ENCODE results near the gene GPALPP1.
A peak's percentile ranks its signal among the peaks of the same experiment; 100 is the strongest.
"Not testable (repeated sequence)": the region's sequence is repeated elsewhere in the genome, so short reads cannot be mapped to it uniquely, and the experiment has no call there.

Gene GPALPP1

DNA sequence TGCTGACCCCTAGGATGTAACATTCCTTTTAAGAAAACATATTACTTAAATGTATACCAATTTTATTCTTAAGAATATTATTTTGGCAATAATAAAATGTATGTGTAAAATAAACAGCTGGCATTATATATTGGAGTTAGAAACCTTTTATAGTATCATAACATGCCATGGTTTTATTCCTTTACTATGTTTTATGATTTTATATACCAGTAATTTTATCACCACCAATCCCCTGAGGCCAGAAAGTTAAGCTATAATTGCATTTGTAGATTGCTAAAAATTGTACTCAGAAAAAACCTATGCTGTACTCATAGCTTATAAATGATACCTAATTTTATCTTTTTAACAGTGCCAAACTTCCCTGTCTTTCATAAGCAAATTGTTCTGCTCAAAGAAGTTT, 17.9 kb downstream of the GPALPP1 start:
- no peak for DNase-seq (ENCODE audit: low read depth)

DNA sequence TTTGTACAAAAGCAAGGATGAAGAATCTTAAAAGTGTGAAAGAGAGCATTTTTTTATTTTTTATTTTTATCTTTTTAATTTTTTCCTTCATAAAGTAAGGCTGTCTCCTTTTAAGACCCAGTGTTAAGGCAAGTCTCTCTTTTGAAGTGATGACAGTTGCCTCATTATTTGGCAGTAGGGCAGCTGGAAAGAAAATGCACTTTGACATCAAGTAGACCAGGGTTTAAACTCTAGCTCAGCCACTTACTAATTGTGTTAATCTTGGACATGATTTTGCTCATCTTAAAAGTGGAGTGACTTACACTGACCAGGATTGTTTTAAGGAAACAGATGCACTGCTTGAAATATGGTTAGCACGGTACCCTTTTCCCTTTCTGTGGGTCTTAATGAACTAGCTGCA, 18.5 kb downstream of the GPALPP1 start:
- no peak for DNase-seq (ENCODE audit: low read depth)

DNA sequence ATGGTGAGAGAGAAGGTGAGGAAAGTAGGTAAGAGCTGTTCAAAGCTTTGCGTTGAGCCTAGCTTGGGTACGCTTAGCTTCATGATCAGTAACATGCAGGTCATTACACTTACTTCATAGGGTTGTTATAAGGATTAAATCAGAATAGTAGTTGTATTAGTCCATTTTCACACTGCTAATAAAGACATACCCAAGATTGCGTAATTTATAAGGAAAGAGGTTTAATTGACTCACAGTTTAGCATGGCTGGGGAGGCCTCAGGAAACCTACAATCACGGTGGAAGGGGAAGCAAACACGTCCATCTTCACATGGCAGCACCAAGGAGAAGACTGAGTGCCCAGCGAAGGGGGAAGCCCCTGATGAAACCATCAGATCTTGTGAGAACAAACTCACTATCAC, 21.9 kb downstream of the GPALPP1 start:
- DNase-seq (ENCODE audit: low read depth): no peak

DNA sequence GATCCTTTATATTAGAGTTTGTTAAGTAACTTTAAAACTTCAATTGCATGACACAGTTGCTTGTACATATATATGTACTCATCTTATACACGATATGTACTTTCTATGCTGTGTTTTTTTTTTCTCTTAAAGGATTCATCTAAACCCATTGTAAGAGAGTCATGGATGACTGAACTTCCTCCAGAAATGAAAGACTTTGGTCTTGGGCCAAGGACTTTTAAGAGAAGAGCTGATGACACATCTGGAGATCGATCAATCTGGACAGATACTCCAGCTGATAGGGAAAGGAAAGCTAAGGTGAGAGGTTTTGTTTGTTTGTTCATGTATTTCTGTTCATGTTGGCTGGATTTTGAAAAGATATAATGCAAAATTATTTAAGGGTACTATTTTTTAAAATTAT, 26.0 kb downstream of the GPALPP1 start:
- DNase-seq (ENCODE audit: low read depth): no peak

DNA sequence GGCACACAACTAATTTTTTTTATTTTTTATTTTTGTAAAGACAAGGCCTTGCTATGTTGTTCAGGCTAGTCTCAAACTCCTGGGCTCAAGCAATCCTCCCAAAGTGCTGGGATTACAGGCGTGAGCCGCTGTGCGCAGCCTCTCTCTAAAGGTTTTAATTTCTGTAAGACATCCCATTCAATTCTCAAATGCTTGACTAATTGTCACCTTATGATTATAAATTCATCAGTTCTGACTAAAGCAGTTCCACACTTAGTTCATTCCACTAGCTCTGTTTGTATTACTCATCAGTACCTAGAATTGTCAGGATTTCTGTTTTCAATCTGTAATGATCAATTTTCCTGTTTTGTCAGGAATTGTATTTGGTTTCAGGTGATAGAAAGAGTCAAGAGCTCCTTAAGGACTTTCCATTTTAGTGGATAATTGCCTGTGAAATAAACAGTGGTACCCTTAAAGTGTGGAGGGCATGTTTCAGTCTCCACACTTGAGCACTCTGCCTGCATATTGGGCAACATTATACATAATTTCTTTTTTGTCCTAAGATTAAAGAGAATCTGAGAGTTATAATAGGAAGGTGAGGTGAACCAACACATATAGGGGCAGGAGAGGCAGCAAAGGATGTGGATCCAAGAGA, 27.6 kb downstream of the GPALPP1 start:
- no peak for DNase-seq (ENCODE audit: low read depth)

DNA sequence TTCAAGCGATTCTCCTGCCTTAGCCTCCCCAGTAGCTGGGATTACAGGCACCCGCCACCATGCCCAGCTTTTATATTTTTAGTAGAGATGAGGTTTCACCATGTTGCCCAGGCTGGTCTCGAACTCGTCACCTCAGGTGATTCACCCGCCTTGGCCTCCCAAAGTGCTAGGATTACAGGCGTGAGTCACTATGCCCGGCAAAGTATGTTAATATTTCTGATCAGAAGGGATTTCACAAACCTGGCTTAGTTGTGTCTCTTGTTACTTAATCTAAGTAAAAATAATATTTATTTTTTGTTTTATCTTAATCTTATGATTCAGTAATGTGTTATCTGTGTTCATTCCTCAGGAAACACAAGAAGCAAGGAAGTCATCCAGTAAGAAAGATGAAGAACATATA, 30.6 kb downstream of the GPALPP1 start:
- not testable (repeated sequence) for DNase-seq (ENCODE audit: low read depth)

DNA sequence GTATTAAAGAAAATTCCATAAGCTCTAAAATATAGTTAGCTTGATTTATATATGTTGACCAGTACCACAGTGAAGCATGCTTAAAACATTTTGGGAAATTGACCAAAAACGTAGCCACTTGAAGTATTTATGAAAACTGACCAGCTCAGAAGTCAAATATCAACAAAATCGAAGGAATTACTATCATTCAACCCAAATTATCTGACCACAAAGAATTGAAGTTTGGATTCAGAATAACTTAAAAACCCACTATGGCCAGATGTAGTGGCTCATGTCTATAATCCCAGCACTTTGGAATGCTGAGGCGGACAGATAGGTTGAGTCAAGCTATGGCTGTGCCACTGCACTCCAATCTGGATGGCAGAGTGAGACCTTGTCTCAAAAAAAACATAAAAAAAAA, 31.9 kb downstream of the GPALPP1 start:
- DNase-seq (ENCODE audit: low read depth): no peak

DNA sequence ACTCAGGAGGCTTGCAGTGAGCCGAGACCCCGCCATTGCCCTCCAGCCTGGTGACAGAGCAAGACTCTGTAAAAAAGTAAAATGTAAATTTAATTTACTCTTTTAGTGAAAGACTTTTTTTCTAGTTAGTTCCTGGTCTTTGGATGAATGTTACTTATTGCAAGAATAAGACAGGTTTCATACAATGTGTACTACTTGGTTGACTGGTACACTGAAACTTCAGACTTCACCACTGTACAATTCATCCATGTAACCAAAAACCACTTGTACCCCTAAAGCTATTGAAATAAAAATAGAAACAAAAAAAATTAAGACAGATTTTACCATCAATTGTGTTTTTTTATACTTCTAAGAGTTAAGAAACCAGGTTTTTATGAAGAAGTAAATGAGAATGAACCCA, 35.5 kb downstream of the GPALPP1 start:
- DNase-seq (ENCODE audit: low read depth): no peak

DNA sequence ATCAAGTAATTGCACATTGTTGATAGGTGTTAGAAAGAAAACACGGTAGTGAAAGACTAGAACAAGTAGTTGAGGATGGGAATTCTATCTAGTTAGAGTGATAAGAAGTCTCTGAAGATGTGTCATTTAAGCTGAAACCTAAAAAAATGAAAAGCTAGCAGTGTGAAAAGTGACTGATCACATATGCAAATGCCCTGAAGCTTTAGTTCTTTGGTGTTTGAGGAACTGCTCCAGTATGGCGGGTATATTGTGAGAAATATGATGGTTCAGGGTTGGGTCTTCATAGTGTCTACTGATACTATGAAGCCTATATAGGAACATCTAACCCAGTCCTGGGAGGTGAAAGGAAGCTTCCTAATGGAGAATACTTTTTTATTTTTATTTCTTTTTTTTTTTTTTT, 45.0 kb downstream of the GPALPP1 start:
- DNase-seq (ENCODE audit: low read depth): no peak

DNA sequence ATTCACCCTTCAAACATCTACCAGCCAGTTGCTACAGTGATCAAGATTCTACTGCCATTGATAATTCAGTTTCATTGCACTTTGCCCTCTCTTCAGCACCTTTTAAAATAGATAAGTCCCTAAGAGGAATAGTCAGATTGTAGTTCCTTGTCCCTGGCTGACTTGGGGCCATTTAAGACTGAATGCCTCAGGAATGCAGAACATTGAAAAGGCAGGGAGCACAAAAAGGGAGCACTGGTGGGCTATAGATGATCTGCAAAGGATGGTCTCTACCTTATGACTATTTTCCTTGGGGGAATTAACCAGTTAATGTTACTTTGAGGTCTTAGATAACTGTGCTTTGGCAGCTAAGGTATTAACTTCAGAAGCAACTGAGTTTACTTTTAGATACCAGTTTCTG, 46.9 kb downstream of the GPALPP1 start:
- no peak for DNase-seq (ENCODE audit: low read depth)

DNA sequence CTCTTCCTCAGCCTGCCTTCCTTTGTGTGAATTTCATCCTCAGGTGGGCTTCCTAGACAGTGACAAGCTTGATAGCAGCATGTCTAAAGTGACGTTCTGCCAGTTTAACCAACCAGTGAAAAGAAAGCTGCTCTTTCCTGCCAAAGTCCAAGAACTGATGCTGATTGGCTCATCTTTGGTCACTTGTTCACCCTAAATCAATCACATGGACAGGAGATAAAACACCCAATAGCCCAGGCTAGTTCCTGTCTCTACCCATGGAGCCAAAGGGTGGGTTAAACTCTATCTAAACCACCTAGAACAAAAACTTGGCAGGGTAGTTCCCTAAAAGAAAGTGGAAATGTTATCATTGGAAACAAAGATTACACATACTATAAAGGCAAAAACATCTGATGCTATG, 50.8 kb downstream of the GPALPP1 start:
- no peak for DNase-seq (ENCODE audit: low read depth)

DNA sequence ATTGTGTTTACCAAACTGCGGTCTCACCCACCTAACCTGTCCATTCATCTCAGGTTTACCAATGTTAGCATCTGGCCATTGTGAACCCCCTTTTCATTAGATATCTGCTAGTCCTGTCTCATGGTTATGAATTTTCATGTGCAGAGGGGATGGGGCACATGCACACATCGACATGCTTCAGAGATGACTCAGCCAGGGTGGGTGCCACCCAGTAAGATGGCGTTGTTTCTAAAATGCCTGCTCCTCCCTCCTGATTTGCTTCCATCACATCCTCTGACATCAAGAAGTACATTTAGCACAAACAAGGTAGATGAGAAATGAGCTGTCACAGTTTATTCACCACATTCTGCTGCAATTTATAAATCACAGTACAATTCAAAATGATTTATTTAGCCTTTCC, 51.3 kb downstream of the GPALPP1 start:
- no peak for DNase-seq (ENCODE audit: low read depth)

DNA sequence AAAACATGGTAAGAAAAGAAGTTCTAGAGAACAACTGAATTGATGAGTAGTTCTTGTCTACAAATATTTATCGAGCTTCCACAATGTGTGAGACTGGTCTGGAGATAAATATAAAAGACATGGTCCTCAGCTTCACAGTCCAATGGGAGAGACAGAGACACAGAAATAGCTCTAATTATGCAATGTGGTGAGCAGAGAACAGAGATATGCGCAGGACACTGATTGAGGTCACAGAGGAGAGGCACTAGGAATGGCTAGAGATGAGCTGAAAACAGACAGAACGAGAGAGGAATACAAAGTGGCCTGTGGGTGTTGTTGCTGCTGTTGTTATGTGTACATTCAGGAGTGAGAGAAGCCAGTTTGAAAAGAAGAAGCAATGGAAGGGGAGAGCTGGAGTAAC, 53.2 kb downstream of the GPALPP1 start:
- DNase-seq (ENCODE audit: low read depth): no peak

DNA sequence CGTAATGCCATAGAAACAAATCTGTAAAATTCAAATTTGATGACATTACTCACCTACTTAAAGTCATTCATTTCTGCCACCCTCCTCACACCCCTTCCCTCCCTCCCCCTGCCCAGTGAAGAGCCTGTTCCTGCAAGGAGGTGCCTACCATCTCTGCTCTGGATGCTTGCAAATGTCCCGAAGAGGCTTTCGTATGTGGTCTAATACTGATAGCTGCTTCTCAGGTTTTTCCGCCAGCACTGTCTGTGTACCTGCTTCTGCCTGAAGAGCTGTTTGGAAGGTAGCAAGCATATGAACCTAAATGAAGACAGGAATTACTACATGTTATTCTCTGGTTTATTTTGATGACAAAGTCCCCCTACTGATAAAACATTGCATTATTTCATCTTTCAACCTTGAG, 57.1 kb downstream of the GPALPP1 start:
- no peak for DNase-seq (ENCODE audit: low read depth)

DNA sequence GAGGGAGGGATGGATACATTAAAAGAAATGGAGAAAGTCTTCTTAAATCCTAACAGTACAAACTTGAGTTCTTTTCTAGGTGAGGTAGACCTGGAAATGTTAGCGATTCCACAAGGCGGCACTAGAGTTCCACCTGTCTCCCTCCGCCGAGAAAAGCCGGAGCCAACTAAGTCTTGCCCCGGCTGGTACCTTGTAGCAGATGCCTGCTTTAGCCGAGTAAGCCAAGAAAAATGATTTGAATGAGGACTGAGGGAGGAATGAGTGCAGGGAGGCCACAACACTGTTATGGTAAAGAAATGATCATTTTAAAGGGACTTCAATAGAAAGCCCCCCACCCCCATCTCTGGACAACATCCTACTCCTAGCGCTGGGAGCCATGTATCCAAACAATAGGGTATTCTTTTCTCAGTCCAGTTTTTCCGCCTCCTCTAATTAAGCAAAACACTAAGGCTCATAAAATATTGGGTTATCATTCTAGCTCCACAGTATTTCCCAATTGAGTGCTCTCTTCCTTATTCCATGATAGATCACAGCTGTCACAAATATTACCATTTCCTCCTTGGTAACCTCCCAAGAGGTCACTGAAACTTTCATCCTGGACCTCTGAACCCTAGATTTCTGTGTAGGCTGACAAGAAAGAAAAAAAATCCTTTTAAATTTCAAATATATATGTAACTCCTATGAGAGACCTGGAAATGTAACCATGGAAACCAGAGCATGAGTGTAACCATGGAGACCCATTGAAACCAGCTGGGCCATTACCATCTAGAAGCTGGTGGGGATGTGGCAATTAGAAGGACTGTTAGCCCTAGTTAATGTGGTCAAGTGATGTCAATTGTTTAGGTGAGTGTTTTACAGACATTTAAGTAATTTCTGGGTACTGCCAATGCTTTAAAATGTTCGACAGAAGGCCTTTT, 58.3 kb downstream of the GPALPP1 start:
- peak; percentile 52 for DNase-seq (ENCODE audit: low read depth)

DNA sequence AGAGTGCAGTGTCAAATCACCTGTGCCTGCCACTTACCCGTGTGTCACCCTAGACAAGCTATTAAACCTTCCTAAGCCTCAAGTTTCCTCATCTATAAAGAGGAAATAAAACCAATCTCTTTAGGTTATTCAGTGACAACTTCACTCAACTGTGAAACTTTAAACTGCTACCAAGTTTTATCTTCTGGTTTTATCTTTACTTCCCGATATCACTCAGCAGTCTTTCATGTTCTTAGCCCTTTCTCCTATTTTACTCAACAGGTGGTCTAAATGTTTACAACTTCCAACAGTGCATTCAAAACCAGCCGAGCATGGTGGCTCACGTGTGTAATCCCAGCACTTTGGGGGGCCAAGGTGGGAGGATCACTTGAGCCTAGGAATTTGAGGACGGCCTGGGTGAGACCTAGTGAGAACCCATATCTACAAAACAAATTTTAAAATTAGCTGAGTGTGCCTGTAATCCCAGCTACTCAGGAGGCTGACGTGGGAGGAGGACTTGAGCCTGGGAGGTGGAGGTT, 59.6 kb downstream of the GPALPP1 start:
- DNase-seq (ENCODE audit: low read depth): no peak

DNA sequence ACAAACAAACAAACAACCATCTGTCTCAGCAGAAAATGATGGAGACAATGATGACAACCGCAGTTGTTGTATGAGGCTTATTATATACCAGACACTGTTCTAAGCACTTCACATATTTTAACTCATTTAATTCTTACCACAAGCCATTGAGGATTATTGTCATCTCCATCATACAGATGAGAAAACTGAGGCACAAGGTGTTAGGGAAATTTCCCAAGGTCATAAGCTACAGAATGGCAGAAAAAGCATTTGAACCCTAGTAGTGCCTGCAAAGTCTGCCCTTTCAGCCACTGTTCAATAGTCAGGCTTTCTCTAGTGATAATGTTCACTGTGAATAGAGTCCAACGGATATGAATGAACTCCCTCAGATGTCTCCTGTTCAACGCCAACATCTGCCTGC, 60.1 kb downstream of the GPALPP1 start:
- no peak for DNase-seq (ENCODE audit: low read depth)

DNA sequence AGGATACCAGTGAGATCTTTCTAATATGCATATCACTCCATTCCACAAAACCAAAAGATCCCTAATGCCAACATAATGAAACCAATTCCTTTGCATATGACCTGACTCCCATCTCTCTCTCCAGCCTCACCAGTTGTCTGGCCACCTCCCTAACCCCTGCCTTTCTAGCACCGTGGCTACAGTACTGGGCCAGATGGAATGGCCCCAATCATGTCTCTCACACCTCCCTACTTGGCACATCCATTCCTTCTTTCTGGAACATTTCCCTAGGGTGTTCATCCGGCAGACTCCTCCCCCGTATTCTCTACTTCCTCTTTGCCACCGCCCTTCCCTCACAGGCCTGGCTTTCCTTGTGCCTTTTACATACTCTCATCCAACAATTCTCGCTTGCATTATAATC, 62.0 kb downstream of the GPALPP1 start:
- no peak for DNase-seq (ENCODE audit: low read depth)

DNA sequence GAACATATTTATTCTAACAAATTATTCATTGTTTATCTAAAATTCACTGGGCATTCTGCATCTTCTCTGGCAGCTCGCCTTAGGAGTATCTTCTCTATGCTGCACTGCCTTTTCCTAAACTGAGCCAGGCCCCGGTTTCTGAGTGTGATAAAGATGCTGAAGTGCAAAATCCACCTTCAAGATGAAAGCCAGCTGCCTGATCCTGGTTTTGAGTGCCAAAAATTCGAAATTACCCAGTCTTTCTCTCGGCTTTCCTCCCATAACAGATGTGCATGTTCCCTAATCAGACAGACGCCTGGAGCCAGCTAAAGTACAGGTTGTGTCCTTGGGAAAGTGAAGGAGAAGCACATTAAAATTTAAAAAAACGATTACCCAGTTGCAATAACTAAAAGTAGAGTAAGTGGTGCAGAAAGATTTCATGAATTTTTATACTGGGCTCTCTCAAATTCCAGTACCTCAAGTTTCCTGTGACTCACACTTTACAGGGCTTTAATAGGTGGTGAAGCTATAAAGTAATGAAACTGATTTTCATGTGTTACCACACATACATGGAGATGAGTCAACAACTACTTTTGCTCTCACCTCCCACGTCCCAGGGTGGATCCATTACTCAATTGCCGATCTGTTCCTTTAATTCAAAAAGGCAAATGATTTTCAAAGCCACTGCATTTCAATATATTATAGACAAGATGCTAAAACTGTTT, 66.0 kb downstream of the GPALPP1 start:
- DNase-seq (ENCODE audit: low read depth): peak; percentile 35

DNA sequence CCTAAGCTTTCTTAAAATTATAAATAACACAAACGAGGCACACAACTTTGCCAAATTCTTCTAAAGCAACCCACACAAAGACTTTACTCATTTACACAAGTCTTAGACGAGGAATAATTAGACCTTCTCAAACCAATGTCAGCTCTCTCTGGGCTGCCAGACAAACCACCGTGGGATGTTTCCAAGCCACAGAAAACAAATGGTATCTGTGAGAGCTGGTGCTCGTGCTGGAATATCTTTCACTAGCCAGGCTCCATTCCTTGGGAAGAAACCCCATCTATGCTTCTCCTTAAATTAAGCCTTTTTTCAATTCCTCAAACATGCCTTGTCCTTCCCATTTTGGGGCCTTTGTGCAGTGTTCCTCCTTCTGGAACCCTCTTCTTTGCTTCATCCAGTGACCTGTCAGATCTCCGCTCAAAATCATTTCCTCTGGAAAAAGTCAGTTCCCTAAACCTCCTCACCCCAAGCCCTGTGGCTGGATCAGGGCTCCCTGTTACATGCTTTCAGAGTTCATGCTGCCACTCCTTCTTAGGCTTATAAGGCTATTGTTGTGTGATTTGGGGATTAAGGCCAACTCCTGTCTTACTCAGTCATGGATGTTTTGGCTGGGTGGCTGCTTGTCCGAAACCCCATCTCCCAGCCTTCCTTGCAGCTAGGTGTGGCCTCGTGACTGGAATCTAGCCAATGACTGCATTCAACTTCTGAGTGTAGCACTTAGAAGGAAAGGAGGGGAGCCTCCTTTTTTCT, 66.7 kb downstream of the GPALPP1 start:
- DNase-seq (ENCODE audit: low read depth): no peak

DNA sequence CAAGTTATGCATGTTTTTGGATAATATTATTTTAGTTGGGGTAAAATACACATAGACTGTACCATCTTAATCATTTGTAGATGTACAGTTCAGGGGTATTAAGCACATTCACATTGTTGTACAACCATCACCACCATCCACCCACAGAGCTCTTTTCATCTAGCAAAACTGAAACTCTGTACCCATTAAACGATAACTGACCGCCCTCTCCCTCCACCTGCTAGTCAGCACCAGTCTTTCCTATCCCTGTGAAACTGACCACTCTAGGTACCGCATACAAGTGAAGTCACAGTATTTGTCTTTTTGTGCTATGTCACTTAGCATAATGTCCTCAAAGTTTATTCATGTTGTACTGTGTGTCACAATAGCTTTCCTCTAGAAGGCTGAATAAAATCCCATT, 70.7 kb downstream of the GPALPP1 start:
- DNase-seq (ENCODE audit: low read depth): no peak

DNA sequence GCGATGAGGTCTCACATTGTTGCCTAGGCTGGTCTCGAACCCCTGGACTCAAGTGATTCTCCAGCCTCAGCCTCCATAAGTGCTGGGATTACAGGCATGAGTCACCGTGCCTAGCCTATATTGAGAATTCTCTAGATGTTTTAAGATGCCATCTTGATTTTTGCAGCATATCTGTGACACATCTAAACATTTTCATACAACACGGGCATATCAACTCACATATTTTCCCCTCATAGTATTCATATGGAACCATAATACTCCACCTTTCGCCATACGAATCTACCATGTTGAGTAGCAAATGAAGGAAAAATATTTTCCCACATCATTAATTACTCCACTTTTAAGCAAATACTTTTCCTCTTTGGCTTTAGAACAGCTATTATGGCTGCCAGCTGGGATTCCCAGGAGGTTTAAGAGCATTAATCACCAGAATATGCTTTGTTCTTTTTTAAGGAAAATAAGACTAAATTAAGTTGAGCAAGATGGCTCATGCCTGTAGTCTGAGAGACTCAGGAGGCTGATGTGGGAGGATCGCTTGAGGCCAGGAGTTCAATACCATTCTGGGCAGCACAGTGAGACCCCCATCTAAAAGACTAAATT, 74.0 kb downstream of the GPALPP1 start:
- DNase-seq (ENCODE audit: low read depth): no peak
